Adipocyte (in vitro differentiated cells): ENCODE results near the gene TOE1.
"Not testable (repeated sequence)": the region's sequence is repeated elsewhere in the genome, so short reads cannot be mapped to it uniquely, and the experiment has no call there.

Source experiments
- DNase-seq: peaks from one replicate; pipeline ENCODE4 v3.0.0-alpha.2; 2015; ENCODE audit warnings: low read depth
- H3K27me3 ChIP-seq: replicated peaks from 2 replicates; pipeline ENCODE4 v1.7.0; 2013; ENCODE audit warnings: mild to moderate bottlenecking, low read length, moderate library complexity; ENCODE audit not compliant: control insufficient read depth, insufficient read depth
- H3K36me3 ChIP-seq: 2 replicates; pipeline ENCODE4 v1.7.0; 2013; ENCODE audit warnings: low read length, mild to moderate bottlenecking, moderate library complexity; ENCODE audit not compliant: control insufficient read depth, insufficient read depth, severe bottlenecking
- H3K4me1 ChIP-seq: 2 replicates; pipeline ENCODE4 v1.7.0; 2013; ENCODE audit warnings: mild to moderate bottlenecking, low read length, moderate library complexity; ENCODE audit not compliant: control insufficient read depth, insufficient read depth
- H3K4me3 ChIP-seq: 2 replicates; pipeline ENCODE4 v1.7.0; 2013; ENCODE audit warnings: mild to moderate bottlenecking, low read length, moderate library complexity
- H3K9ac ChIP-seq: 2 replicates; pipeline ENCODE4 v1.7.0; 2013; ENCODE audit warnings: mild to moderate bottlenecking, low read length, moderate library complexity
- H3K9me3 ChIP-seq: 2 replicates; pipeline ENCODE4 v1.7.0; 2013; ENCODE audit warnings: mild to moderate bottlenecking, low read length, moderate library complexity; ENCODE audit not compliant: control insufficient read depth

Gene TOE1

DNA sequence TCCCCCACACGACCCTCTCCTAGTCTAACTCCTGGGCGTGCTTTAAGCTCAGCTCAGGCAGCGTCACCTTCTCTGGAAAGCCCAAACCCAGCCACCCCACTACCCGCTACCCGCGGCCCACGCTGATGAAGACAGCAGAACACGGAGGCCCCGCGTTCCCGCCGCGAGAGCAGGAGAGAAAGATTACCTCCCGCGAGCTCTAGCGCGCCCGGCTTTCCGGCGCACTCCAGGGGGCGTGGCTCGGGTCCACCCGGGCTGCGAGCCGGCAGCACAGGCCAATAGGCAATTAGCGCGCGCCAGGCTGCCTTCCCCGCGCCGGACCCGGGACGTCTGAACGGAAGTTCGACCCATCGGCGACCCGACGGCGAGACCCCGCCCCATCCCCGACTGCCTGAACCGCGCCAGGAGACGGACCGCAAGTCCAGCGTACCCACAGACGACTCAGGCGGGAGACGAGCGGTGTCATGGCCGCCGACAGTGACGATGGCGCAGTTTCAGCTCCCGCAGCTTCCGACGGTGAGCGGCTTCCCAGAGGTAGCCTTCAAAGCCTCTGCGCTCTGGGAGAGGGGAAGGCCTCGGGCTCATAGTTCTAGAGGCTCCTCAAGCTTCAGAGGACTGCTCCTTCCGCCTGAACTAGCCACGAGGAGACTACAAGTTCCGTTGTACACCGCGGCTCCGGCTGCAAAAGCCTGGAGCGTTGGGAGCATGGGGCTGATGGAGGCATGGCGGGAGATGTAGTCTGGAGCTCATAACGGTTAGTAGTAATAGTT lies at the start of gene TOE1, which contains the start of gene MUTYH:
Gene TOE1 (plus strand): TSS at position 382 of the 770 bp plus-strand sequence. CDS start 83 bp downstream, at position 465.
Gene MUTYH (minus strand): TSS at position 652 of the 770 bp plus-strand sequence. CDS start 5,935 bp downstream, outside the sequence.
- peaks cover 34% of the 10 kb centered on the region for H3K36me3 ChIP-seq
- peak; percentile 96 for DNase-seq
- H3K9ac ChIP-seq = peak within 1 kb of the TSS; percentile 99
- peaks cover 17% of the 10 kb centered on the region for H3K4me1 ChIP-seq
- no peaks in the 10 kb centered on the region for H3K27me3 ChIP-seq
- H3K9me3 ChIP-seq = no peaks in the 10 kb centered on the region
- peak within 1 kb of the TSS; percentile 98 for H3K4me3 ChIP-seq

- H3K27me3 ChIP-seq, DNase-seq, H3K9ac ChIP-seq, H3K4me3 ChIP-seq, H3K4me1 ChIP-seq, H3K36me3 ChIP-seq, H3K9me3 ChIP-seq: not testable (repeated sequence)
Measured at GRCh38 chr1:45291002-45291401, 49.0 kb upstream of the TOE1 start.

- Histone ChIP-seq H3K36me3 (no peaks in the 10 kb centered on the region), H3K4me1 (no peaks in the 10 kb centered on the region), H3K9me3 (no peaks in the 10 kb centered on the region), H3K4me3 (no peak overlapping the region), H3K27me3 (no peaks in the 10 kb centered on the region), H3K9ac (no peak overlapping the region)
- DNase-seq = no peak
Measured at GRCh38 chr1:45291716-45292115, 48.3 kb upstream of the TOE1 start.

- no peak for DNase-seq
- no peak overlapping the region for H3K4me3 ChIP-seq
- no peaks in the 10 kb centered on the region for H3K4me1 ChIP-seq
- H3K9ac ChIP-seq = no peak overlapping the region
- H3K27me3 ChIP-seq = no peaks in the 10 kb centered on the region
- H3K9me3 ChIP-seq = no peaks in the 10 kb centered on the region
- no peaks in the 10 kb centered on the region for H3K36me3 ChIP-seq
Measured at GRCh38 chr1:45297666-45298356, 42.2 kb upstream of the TOE1 start.

DNA sequence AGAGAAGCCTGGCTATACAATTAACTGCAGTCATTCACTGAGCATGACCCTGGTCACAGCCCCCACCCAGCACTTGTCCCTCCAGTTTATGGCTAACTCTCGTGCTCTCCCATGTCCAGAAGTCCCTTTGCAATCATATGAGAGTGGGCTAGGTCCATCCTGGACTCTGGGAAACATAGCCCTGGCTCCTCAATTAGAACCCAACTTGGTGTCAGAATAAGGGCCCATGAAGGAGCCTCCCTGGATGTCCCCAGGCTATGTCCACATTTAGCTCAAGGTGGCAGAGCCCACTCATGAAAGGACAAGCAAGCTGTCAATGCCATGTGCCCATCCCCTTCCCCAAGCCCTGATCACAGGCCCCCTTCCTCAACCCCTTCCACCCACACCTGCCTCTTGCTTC lies 40.7 kb upstream of the TOE1 start:
- peaks cover 3% of the 10 kb centered on the region for H3K4me1 ChIP-seq
- no peaks in the 10 kb centered on the region for H3K36me3 ChIP-seq
- H3K27me3 ChIP-seq = no peaks in the 10 kb centered on the region
- no peaks in the 10 kb centered on the region for H3K9me3 ChIP-seq
- no peak overlapping the region for H3K4me3 ChIP-seq
- DNase-seq = no peak
- H3K9ac ChIP-seq = no peak overlapping the region

- DNase-seq = peak; percentile 89
- H3K4me3 ChIP-seq = no peak overlapping the region
- H3K9ac ChIP-seq = no peak overlapping the region
- peaks cover 8% of the 10 kb centered on the region for H3K4me1 ChIP-seq
- no peaks in the 10 kb centered on the region for H3K27me3 ChIP-seq
- no peaks in the 10 kb centered on the region for H3K36me3 ChIP-seq
- no peaks in the 10 kb centered on the region for H3K9me3 ChIP-seq
Measured at GRCh38 chr1:45299981-45300668, 39.8 kb upstream of the TOE1 start.

DNA sequence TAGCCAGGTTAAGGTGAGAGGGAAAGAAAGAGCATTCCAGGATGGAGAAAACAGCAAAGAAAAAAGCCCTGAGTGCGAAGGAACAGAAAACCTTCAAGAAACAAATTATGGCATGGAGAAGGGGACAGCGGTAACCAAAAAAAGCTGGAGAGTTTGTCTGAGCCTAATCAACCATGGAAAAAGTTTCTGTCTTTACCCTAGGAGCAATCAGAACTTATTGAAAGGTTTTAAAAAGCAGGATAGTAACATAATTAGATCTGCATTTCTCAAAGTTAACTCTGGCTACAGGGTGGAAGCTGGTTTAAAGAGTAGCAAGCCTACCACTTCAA lies 39.3 kb upstream of the TOE1 start:
- Histone ChIP-seq H3K9ac (no peak overlapping the region), H3K36me3 (no peaks in the 10 kb centered on the region), H3K4me3 (no peak overlapping the region), H3K4me1 (peaks cover 8% of the 10 kb centered on the region), H3K9me3 (no peaks in the 10 kb centered on the region), H3K27me3 (no peaks in the 10 kb centered on the region)
- DNase-seq = no peak

GRCh38 chr1:45302505-45303150 lies 37.3 kb upstream of the TOE1 start:
- no peak for DNase-seq
- peak overlapping the region; percentile 94 for H3K9ac ChIP-seq
- H3K27me3 ChIP-seq = no peaks in the 10 kb centered on the region
- no peaks in the 10 kb centered on the region for H3K9me3 ChIP-seq
- H3K36me3 ChIP-seq = no peaks in the 10 kb centered on the region
- peaks cover 8% of the 10 kb centered on the region for H3K4me1 ChIP-seq
- H3K4me3 ChIP-seq = peak overlapping the region; percentile 88

GRCh38 chr1:45303520-45304310 lies 36.3 kb upstream of the TOE1 start:
- Histone ChIP-seq H3K27me3 (no peaks in the 10 kb centered on the region), H3K9ac (peak overlapping the region; percentile 94), H3K9me3 (no peaks in the 10 kb centered on the region), H3K36me3 (no peaks in the 10 kb centered on the region), H3K4me3 (peak overlapping the region; percentile 90), H3K4me1 (peaks cover 8% of the 10 kb centered on the region)
- DNase-seq = peak; percentile 99

DNA sequence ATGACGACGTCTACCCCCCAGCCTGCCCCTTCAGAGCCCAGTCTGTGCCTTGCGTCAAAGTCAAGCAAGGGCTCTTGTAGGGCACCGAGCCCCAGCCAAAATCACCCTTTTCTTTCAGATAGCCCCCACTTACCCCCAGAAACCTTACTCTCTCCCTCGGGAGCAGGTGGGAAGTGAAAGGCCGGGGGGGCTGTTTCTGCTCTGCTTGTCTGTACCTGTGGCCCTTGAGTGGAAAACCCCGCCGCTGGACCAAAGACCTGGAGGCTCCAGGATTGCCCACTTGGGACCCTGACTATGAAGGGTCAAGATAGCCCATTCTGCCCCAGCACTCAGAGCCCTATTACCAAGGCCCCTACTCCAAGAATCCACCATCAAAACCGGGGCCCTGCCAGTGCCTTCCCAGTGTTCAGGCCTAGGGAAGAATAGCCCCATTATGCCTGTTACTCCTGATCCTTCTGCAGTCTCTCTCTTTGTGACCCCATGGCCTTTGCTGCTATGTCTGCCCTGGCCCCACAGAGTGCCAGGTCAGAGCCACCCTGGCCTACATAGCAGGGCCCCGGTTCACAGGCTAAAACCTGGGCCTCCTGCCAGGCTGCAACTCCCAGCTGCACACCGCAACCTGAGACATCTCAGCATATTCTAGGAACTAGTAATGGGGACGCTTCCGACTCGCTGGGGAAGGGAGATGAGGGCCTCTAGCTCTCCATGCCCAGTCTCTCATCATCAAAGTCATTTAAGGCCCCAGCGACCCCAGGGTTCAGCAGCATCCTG lies 35.5 kb upstream of the TOE1 start:
- no peak for DNase-seq
- no peaks in the 10 kb centered on the region for H3K27me3 ChIP-seq
- peak overlapping the region; percentile 90 for H3K4me3 ChIP-seq
- H3K36me3 ChIP-seq = no peaks in the 10 kb centered on the region
- H3K9me3 ChIP-seq = no peaks in the 10 kb centered on the region
- peaks cover 8% of the 10 kb centered on the region for H3K4me1 ChIP-seq
- H3K9ac ChIP-seq = peak overlapping the region; percentile 92
